MM.1S (cell line): ENCODE measurements around the gene CCNA2.

Experiments used
- DNase-seq: peaks from one replicate; pipeline ENCODE4 v3.0.0-alpha.2; 2015
- H2AFZ ChIP-seq: fragments of 300-600 bp; sonication (generic); 2 replicates; pipeline ENCODE4 v1.6.0; 2016; ENCODE audit warnings: antibody characterized with exemption, low read length
- H3F3A ChIP-seq: fragments of 300-600 bp; sonication (generic); 2 replicates; pipeline ENCODE4 v1.6.1; 2016; ENCODE audit warnings: mild to moderate bottlenecking, antibody characterized with exemption, low read length, moderate library complexity, mixed read lengths; ENCODE audit not compliant: insufficient read depth
- H3K27ac ChIP-seq: fragments of 300-600 bp; sonication (generic); 2 replicates; pipeline ENCODE4 v1.5.1; 2016; ENCODE audit warnings: mild to moderate bottlenecking, low read length
- H3K27me3 ChIP-seq: fragments of 300-600 bp; sonication (generic); replicated peaks from 2 replicates; pipeline ENCODE4 v1.6.0; 2016; ENCODE audit warnings: low read length; ENCODE audit not compliant: insufficient read depth
- H3K36me3 ChIP-seq: fragments of 300-600 bp; sonication (generic); replicated peaks from 2 replicates; pipeline ENCODE4 v1.6.1; 2016; ENCODE audit warnings: mild to moderate bottlenecking, low read length, mixed read lengths; ENCODE audit not compliant: insufficient read depth
- H3K4me1 ChIP-seq: fragments of 300-600 bp; sonication (generic); 2 replicates; pipeline ENCODE4 v1.6.1; 2016; ENCODE audit warnings: low read length, mixed read lengths
- H3K4me2 ChIP-seq: fragments of 300-600 bp; sonication (generic); 2 replicates; pipeline ENCODE4 v1.6.0; 2016; ENCODE audit warnings: low read depth, low read length
- H3K4me3 ChIP-seq: fragments of 300-600 bp; sonication (generic); 2 replicates; pipeline ENCODE4 v1.5.1; 2016; ENCODE audit warnings: low read length, mixed read lengths
- H3K79me2 ChIP-seq: fragments of 300-600 bp; sonication (generic); 2 replicates; pipeline ENCODE4 v1.6.1; 2016; ENCODE audit warnings: mixed run types, low read length, mixed read lengths
- H3K9ac ChIP-seq: fragments of 300-600 bp; sonication (generic); 2 replicates; pipeline ENCODE4 v1.6.1; 2016; ENCODE audit warnings: low read length, mixed read lengths
- H3K9me2 ChIP-seq: fragments of 300-600 bp; sonication (generic); replicated peaks from 2 replicates; pipeline ENCODE4 v1.6.1; 2016; ENCODE audit warnings: mild to moderate bottlenecking, low read length, mixed read lengths; ENCODE audit not compliant: insufficient read depth
- H3K9me3 ChIP-seq: fragments of 300-600 bp; sonication (generic); replicated peaks from 2 replicates; pipeline ENCODE4 v1.6.1; 2016; ENCODE audit warnings: mild to moderate bottlenecking, low read length, mixed read lengths; ENCODE audit not compliant: insufficient read depth
- H4K20me1 ChIP-seq: fragments of 300-600 bp; sonication (generic); 2 replicates; pipeline ENCODE4 v1.6.1; 2016; ENCODE audit warnings: mild to moderate bottlenecking, low read length, moderate library complexity, mixed read lengths; ENCODE audit not compliant: insufficient read depth
- CTCF ChIP-seq: fragments of 300-600 bp; sonication (generic); IDR thresholded peaks from 2 replicates; pipeline ENCODE4 v1.5.1; 2016; ENCODE audit warnings: antibody characterized with exemption, low read length, mixed read lengths
- EZH2 ChIP-seq: fragments of 300-600 bp; sonication (generic); optimal IDR thresholded peaks from 2 replicates; pipeline ENCODE3; 2017; ENCODE audit warnings: low read depth, mild to moderate bottlenecking, antibody characterized with exemption, low read length, mixed read lengths
- EZH2phosphoT487 ChIP-seq: fragments of 300-600 bp; sonication (generic); IDR thresholded peaks from 2 replicates; pipeline ENCODE4 v1.6.1; 2018; ENCODE audit warnings: antibody characterized with exemption, low read length

The CCNA2 gene

GRCh38 chr4:121827853-121828252, 4.2 kb upstream of the CCNA2 start:
- no peak overlapping the region for H3K27ac ChIP-seq
- H3K9ac ChIP-seq: no peak overlapping the region
- no peak overlapping the region for H3K4me2 ChIP-seq
- no peak overlapping the region for H2AFZ ChIP-seq
- H3K79me2 ChIP-seq: peaks cover 8% of the 10 kb centered on the region
- H3K4me1 ChIP-seq: no peaks in the 10 kb centered on the region
- no peaks in the 10 kb centered on the region for H3K36me3 ChIP-seq
- no peaks in the 10 kb centered on the region for H3K27me3 ChIP-seq
- no peaks in the 10 kb centered on the region for H4K20me1 ChIP-seq
- H3K4me3 ChIP-seq: no peak overlapping the region
- no peak for TF ChIP-seq EZH2
- no peak for TF ChIP-seq EZH2phosphoT487
- TF ChIP-seq CTCF: no peak
- no peaks in the 10 kb centered on the region for H3K9me2 ChIP-seq
- no peaks in the 10 kb centered on the region for H3F3A ChIP-seq
- H3K9me3 ChIP-seq: no peaks in the 10 kb centered on the region
- no peak for DNase-seq

GRCh38 chr4:121824950-121825349, 1.3 kb upstream of the CCNA2 start:
- Histone ChIP-seq H3K9me2 (no peaks in the 10 kb centered on the region), H3K27ac (no peak overlapping the region), H4K20me1 (no peaks in the 10 kb centered on the region), H3F3A (0 out of 2 replicates have a peak, but pooled peaks cover 6% of the 10 kb centered on the region), H3K4me3 (no peak overlapping the region), H3K79me2 (peaks cover 37% of the 10 kb centered on the region), H3K9me3 (no peaks in the 10 kb centered on the region), H2AFZ (no peak overlapping the region), H3K27me3 (no peaks in the 10 kb centered on the region), H3K36me3 (peaks cover 14% of the 10 kb centered on the region; the same call in 1 of the 2 replicates), H3K9ac (no peak overlapping the region), H3K4me2 (no peak overlapping the region), H3K4me1 (peaks cover 9% of the 10 kb centered on the region)
- TF ChIP-seq EZH2 (no peak), EZH2phosphoT487 (no peak), CTCF (no peak)
- no peak for DNase-seq

GRCh38 chr4:121824171-121824527, 466 bp upstream of the CCNA2 start:
- peaks cover 14% of the 10 kb centered on the region; the same call in 1 of the 2 replicates for H3K36me3 ChIP-seq

More at GRCh38 chr4:121824171-121824527, 466 bp upstream of the CCNA2 start:
- peak overlapping the region; percentile 90 for H3K4me3 ChIP-seq
- H3K4me2 ChIP-seq: peak overlapping the region; percentile 96
- H3K9me2 ChIP-seq: no peaks in the 10 kb centered on the region
- H3K79me2 ChIP-seq: peaks cover 43% of the 10 kb centered on the region
- TF ChIP-seq CTCF (no peak), EZH2 (no peak), EZH2phosphoT487 (no peak)
- peaks cover 9% of the 10 kb centered on the region for H3K4me1 ChIP-seq
- peak overlapping the region; percentile 97 for H2AFZ ChIP-seq
- no peak for DNase-seq
- peak overlapping the region; percentile 69 for H3K9ac ChIP-seq
- peak overlapping the region; percentile 43; the same call in 1 of the 2 replicates for H3K27ac ChIP-seq
- H3K27me3 ChIP-seq: no peaks in the 10 kb centered on the region
- H3K9me3 ChIP-seq: no peaks in the 10 kb centered on the region
- 0 out of 2 replicates have a peak, but pooled peaks cover 6% of the 10 kb centered on the region for H3F3A ChIP-seq
- no peaks in the 10 kb centered on the region for H4K20me1 ChIP-seq
